Muscle layer of duodenum (tissue), 2 donors: Measurements from ENCODE around the gene GPSM1.

Experiments
- H3K27ac ChIP-seq: one replicate; pipeline ENCODE4 v1.7.0; 2013; ENCODE audit warnings: mild to moderate bottlenecking, low read length
- H3K27me3 ChIP-seq: one replicate; pipeline ENCODE4 v1.7.0; 2013; ENCODE audit warnings: low read depth, mild to moderate bottlenecking, control low read depth, low read length
- H3K36me3 ChIP-seq, 2 donors: one replicate each; pipeline ENCODE4 v1.7.0; 2013; ENCODE audit warnings: low read length in 2 of 2, control low read depth in 1 of 2, mild to moderate bottlenecking in 1 of 2; ENCODE audit not compliant: insufficient read depth in 2 of 2, control insufficient read depth in 1 of 2
- H3K4me1 ChIP-seq, 2 donors: one replicate each; pipeline ENCODE4 v1.7.0; 2013; ENCODE audit warnings: low read length in 2 of 2, mild to moderate bottlenecking in 2 of 2, control low read depth in 1 of 2, moderate library complexity in 1 of 2; ENCODE audit not compliant: insufficient read depth in 2 of 2, control insufficient read depth in 1 of 2
- H3K4me3 ChIP-seq, 2 donors: one replicate each; pipeline ENCODE4 v1.7.0; 2013; ENCODE audit warnings: low read length in 2 of 2, low read depth in 1 of 2, mild to moderate bottlenecking in 1 of 2
- H3K9me3 ChIP-seq, 2 donors: one replicate each; pipeline ENCODE4 v1.7.0; 2013; ENCODE audit warnings: low read length in 2 of 2, control low read depth in 1 of 2, mild to moderate bottlenecking in 1 of 2; ENCODE audit not compliant: control insufficient read depth in 1 of 2
- donor health status: healthy.

GPSM1 gene

GRCh38 chr9:136284951-136285350 lies 42.4 kb upstream of the GPSM1 start:
- Histone ChIP-seq H3K27me3 (no peaks in the 10 kb centered on the region), H3K4me3 (no peak overlapping the region), H3K36me3 (no peaks in the 10 kb centered on the region), H3K27ac (no peak overlapping the region), H3K4me1 (peaks cover 0 to 8% of the 10 kb centered on the region in 2 donors), H3K9me3 (no peaks in the 10 kb centered on the region)

GRCh38 chr9:136285501-136286358 lies 41.6 kb upstream of the GPSM1 start:
- no peaks in the 10 kb centered on the region for H3K27me3 ChIP-seq
- peaks cover 0 to 8% of the 10 kb centered on the region in 2 donors for H3K4me1 ChIP-seq
- no peaks in the 10 kb centered on the region for H3K9me3 ChIP-seq
- no peak overlapping the region for H3K4me3 ChIP-seq
- no peak overlapping the region for H3K27ac ChIP-seq
- no peaks in the 10 kb centered on the region for H3K36me3 ChIP-seq

GRCh38 chr9:136286359-136286986 lies 40.9 kb upstream of the GPSM1 start:
- Histone ChIP-seq H3K4me1 (peaks cover 0 to 8% of the 10 kb centered on the region in 2 donors), H3K36me3 (no peaks in the 10 kb centered on the region), H3K27ac (no peak overlapping the region), H3K9me3 (no peaks in the 10 kb centered on the region), H3K4me3 (no peak overlapping the region), H3K27me3 (no peaks in the 10 kb centered on the region)

- no peak overlapping the region for H3K27ac ChIP-seq
- no peak overlapping the region for H3K4me3 ChIP-seq
- H3K27me3 ChIP-seq = no peaks in the 10 kb centered on the region
- no peaks in the 10 kb centered on the region for H3K36me3 ChIP-seq
- no peaks in the 10 kb centered on the region for H3K9me3 ChIP-seq
- peaks cover 0 to 8% of the 10 kb centered on the region in 2 donors for H3K4me1 ChIP-seq
Observed at GRCh38 chr9:136286987-136287379, 40.4 kb upstream of the GPSM1 start.

- H3K4me1 ChIP-seq = peaks cover 0 to 7% of the 10 kb centered on the region in 2 donors
- H3K4me3 ChIP-seq = no peak overlapping the region
- H3K36me3 ChIP-seq = no peaks in the 10 kb centered on the region
- H3K27ac ChIP-seq = no peak overlapping the region
- H3K9me3 ChIP-seq = no peaks in the 10 kb centered on the region
- H3K27me3 ChIP-seq = no peaks in the 10 kb centered on the region
Observed at GRCh38 chr9:136287960-136288753, 39.2 kb upstream of the GPSM1 start.

- Histone ChIP-seq H3K27ac (no peak overlapping the region), H3K9me3 (no peaks in the 10 kb centered on the region), H3K36me3 (no peaks in the 10 kb centered on the region), H3K27me3 (no peaks in the 10 kb centered on the region), H3K4me3 (no peak overlapping the region), H3K4me1 (no peaks in the 10 kb centered on the region)
Observed at GRCh38 chr9:136289651-136290507, 37.5 kb upstream of the GPSM1 start.

- Histone ChIP-seq H3K4me1 (no peaks in the 10 kb centered on the region), H3K4me3 (no peak overlapping the region), H3K36me3 (no peaks in the 10 kb centered on the region), H3K9me3 (no peaks in the 10 kb centered on the region), H3K27ac (no peak overlapping the region), H3K27me3 (no peaks in the 10 kb centered on the region)
Observed at GRCh38 chr9:136290508-136291000, 36.8 kb upstream of the GPSM1 start.

GRCh38 chr9:136291306-136292025 lies 35.9 kb upstream of the GPSM1 start:
- Histone ChIP-seq H3K27me3 (no peaks in the 10 kb centered on the region), H3K27ac (no peak overlapping the region), H3K9me3 (no peaks in the 10 kb centered on the region), H3K4me3 (no peak overlapping the region), H3K4me1 (no peaks in the 10 kb centered on the region), H3K36me3 (no peaks in the 10 kb centered on the region)

- Histone ChIP-seq H3K4me3 (no peak overlapping the region), H3K9me3 (no peaks in the 10 kb centered on the region), H3K27me3 (no peaks in the 10 kb centered on the region), H3K36me3 (no peaks in the 10 kb centered on the region), H3K4me1 (no peaks in the 10 kb centered on the region), H3K27ac (no peak overlapping the region)
Observed at GRCh38 chr9:136292026-136292538, 35.3 kb upstream of the GPSM1 start.
